ENCODE data around the gene SLC25A21. TPM values are rescaled to one million over a fixed set of nuclear protein-coding genes. Genes with fewer than 3 reads are reported as not detected.
"Not testable (repeated sequence)": the region's sequence is repeated elsewhere in the genome, so short reads cannot be mapped to it uniquely, and the experiment has no call there.

The SLC25A21 gene
- total and polyA plus RNA-seq, 4 experiments from 2014 or later = not detected

DNA sequence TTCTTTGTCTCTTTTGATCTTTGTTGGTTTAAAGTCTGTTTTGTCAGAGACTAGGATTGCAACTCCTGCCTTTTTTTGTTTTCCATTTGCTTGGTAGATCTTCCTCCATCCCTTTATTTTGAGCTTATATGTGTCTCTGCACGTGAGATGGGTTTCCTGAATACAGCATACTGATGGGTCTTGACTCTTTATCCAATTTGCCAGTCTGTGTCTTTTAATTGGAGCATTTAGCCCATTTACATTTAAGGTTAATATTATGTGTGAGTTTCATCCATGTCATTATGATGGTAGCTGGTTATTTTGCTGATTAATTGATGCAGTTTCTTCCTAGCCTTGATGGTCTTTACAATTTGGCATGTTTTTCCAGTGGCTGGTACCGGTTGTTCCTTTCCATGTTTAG, 276.1 kb downstream of the SLC25A21 start:
- H3K4me3 ChIP-seq (ENCODE audit: low read length in 2 of 2); CTCF ChIA-PET (ENCODE audit: partially characterized antibody); DNase-seq; H3K36me3 ChIP-seq (ENCODE audit: insufficient read depth, low read length); H3K4me1 Mint-ChIP-seq; H3K36me3 Mint-ChIP-seq; H3K4me3 Mint-ChIP-seq; H3K27ac ChIP-seq (ENCODE audit: low read depth, low read length); POLR2A ChIA-PET (ENCODE audit: partially characterized antibody); H3K9me3 ChIP-seq (ENCODE audit: control insufficient read depth in 1 of 2, low read length in 2 of 2); H3K27me3 ChIP-seq (ENCODE audit: insufficient read depth, low read length); H3K27me3 Mint-ChIP-seq; H3K4me1 ChIP-seq (ENCODE audit: insufficient read depth, low read length); intact Hi-C loops (cut with micrococcal nuclease); H3K27ac Mint-ChIP-seq: not testable (repeated sequence)
- H3K9me3 Mint-ChIP-seq = peaks cover 0 to 15% (median 6%) of the 10 kb centered on the region in 8 donors

DNA sequence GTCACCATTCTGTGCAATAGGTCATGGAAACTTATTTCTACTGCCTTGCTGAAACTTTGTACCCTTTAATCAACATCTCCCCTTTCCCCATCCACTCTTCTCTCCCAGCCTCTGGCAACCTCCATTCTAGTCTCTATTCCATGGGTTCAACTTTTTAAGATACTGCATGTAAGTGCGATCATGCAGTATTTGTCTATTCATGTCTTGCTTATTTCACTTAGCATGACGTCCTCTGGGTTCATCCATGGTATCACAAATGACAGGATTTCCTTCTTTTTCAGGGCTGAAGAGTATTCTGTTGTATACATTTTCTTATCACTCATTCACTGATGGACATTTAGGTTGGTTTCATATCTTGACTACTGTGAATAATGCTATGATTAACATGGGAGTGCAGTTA, 288.4 kb downstream of the SLC25A21 start:
- Mint-ChIP-seq H3K27me3 (no peaks in the 10 kb centered on the region), H3K9me3 (peaks cover 5 to 15% (median 9%) of the 10 kb centered on the region in 8 donors), H3K4me3 (no peak overlapping the region), H3K36me3 (no peaks in the 10 kb centered on the region), H3K27ac (no peak overlapping the region), H3K4me1 (no peaks in the 10 kb centered on the region)
- ChIA-PET POLR2A (ENCODE audit: partially characterized antibody) (no interaction called here), CTCF (ENCODE audit: partially characterized antibody) (no interaction called here)
- intact Hi-C loops (cut with micrococcal nuclease) = no loop called here
- H3K36me3 ChIP-seq (ENCODE audit: insufficient read depth, low read length) = no peaks in the 10 kb centered on the region
- no peak overlapping the region for H3K27ac ChIP-seq (ENCODE audit: low read depth, low read length)
- H3K4me1 ChIP-seq (ENCODE audit: insufficient read depth, low read length) = no peaks in the 10 kb centered on the region
- no peak for DNase-seq
- no peaks in the 10 kb centered on the region for H3K9me3 ChIP-seq (ENCODE audit: control insufficient read depth in 1 of 2, low read length in 2 of 2)
- H3K4me3 ChIP-seq (ENCODE audit: low read length in 2 of 2) = no peak overlapping the region
- H3K27me3 ChIP-seq (ENCODE audit: insufficient read depth, low read length) = no peaks in the 10 kb centered on the region

DNA sequence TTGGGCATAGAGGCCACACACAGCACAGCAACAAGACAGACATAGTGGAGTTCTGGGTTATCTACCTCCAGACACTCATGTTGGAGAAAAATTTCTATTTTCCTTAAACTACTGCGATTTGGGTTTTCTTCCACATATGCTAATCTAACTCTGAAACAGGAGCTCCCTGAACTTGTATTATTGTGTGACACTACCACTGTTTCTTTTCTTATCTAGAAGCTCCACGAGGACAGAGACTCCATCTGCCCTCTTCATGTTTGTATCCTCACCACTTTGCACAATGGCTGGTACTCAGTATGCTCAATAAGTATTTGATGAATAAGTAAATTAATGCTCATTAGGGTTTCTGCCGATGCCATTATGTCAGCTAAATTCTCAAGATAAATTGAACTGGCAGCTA, 292.1 kb downstream of the SLC25A21 start:
- no peaks in the 10 kb centered on the region for H3K4me1 ChIP-seq (ENCODE audit: insufficient read depth, low read length)
- Mint-ChIP-seq H3K27ac (no peak overlapping the region), H3K9me3 (peaks cover 5 to 13% (median 7%) of the 10 kb centered on the region in 8 donors), H3K27me3 (no peaks in the 10 kb centered on the region), H3K4me3 (no peak overlapping the region), H3K4me1 (no peaks in the 10 kb centered on the region), H3K36me3 (no peaks in the 10 kb centered on the region)
- H3K27ac ChIP-seq (ENCODE audit: low read depth, low read length) = no peak overlapping the region
- no peak for DNase-seq
- no peak overlapping the region for H3K4me3 ChIP-seq (ENCODE audit: low read length in 2 of 2)
- no peaks in the 10 kb centered on the region for H3K36me3 ChIP-seq (ENCODE audit: insufficient read depth, low read length)
- intact Hi-C loops (cut with micrococcal nuclease) = no loop called here
- H3K9me3 ChIP-seq (ENCODE audit: control insufficient read depth in 1 of 2, low read length in 2 of 2) = no peaks in the 10 kb centered on the region
- CTCF ChIA-PET (ENCODE audit: partially characterized antibody) = no interaction called here
- POLR2A ChIA-PET (ENCODE audit: partially characterized antibody) = no interaction called here
- H3K27me3 ChIP-seq (ENCODE audit: insufficient read depth, low read length) = no peaks in the 10 kb centered on the region

DNA sequence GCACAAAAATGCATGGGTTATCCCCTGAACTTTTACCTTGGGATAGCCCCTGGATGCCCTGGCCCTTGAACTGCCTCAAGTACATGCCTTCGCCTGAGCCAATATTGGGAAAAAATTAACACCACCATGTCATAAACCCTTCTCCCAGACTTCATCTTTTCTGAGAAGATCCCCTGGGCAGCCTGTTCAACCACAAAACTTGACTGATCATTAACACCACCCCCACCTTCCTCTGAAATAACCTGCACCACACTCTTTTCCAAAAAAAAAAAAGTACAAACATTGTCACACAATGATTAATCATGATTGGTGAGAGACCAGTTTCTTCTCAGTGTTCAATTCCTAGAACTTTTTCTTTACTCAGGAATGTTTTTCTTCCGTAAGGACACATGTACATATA, 292.8 kb downstream of the SLC25A21 start:
- Mint-ChIP-seq H3K36me3 (no peaks in the 10 kb centered on the region), H3K27ac (no peak overlapping the region), H3K9me3 (peaks cover 1 to 15% (median 6%) of the 10 kb centered on the region in 8 donors), H3K4me3 (no peak overlapping the region), H3K4me1 (no peaks in the 10 kb centered on the region), H3K27me3 (no peaks in the 10 kb centered on the region)
- H3K9me3 ChIP-seq (ENCODE audit: control insufficient read depth in 1 of 2, low read length in 2 of 2) = no peaks in the 10 kb centered on the region
- intact Hi-C loops (cut with micrococcal nuclease) = no loop called here
- H3K36me3 ChIP-seq (ENCODE audit: insufficient read depth, low read length) = no peaks in the 10 kb centered on the region
- DNase-seq = no peak
- CTCF ChIA-PET (ENCODE audit: partially characterized antibody) = no interaction called here
- POLR2A ChIA-PET (ENCODE audit: partially characterized antibody) = no interaction called here
- H3K27me3 ChIP-seq (ENCODE audit: insufficient read depth, low read length) = no peaks in the 10 kb centered on the region
- no peak overlapping the region for H3K27ac ChIP-seq (ENCODE audit: low read depth, low read length)
- no peak overlapping the region for H3K4me3 ChIP-seq (ENCODE audit: low read length in 2 of 2)
- H3K4me1 ChIP-seq (ENCODE audit: insufficient read depth, low read length) = no peaks in the 10 kb centered on the region

DNA sequence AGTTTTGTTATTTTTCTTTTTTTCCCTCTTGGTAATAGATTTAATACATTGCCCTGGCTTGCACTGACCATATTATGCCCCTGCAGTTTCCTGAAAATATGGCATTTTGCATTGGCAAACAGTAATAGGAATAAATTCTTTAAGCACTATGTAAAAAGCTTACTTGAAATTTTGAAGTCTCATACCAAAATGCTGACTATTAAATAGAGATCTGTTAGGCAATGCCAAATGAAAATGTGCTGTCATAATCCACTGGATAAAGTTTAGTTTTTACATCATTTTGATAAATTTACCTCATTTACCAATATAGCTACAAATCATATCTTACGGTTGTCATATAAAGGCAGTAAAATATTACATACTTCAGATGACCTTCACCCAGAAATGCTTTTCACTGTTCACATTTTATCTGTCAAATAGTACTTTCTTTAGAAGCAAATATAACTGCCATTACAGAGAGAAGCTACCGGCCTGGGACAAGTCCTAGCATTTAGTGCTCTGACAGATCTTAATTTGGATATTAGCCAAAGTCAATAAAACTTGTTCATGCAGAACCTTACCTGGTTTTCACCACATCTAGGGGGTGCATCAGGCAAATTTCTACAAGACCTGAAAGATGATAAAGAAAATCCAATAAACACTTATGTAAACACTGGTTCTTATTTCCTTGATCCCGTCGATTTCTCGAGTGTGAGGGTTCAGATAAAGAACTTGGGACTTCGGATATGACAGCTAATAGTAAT, 297.8 kb downstream of the SLC25A21 start:
- no peak for DNase-seq
- ChIA-PET POLR2A (ENCODE audit: partially characterized antibody) (no interaction called here), CTCF (ENCODE audit: partially characterized antibody) (no interaction called here)
- no peaks in the 10 kb centered on the region for H3K36me3 Mint-ChIP-seq
- no peaks in the 10 kb centered on the region for H3K4me1 Mint-ChIP-seq
- intact Hi-C loops (cut with micrococcal nuclease) = no loop called here
- no peak overlapping the region for H3K27ac ChIP-seq (ENCODE audit: low read depth, low read length)
- no peaks in the 10 kb centered on the region for H3K4me1 ChIP-seq (ENCODE audit: insufficient read depth, low read length)
- no peak overlapping the region for H3K27ac Mint-ChIP-seq
- no peak overlapping the region for H3K4me3 ChIP-seq (ENCODE audit: low read length in 2 of 2)
- H3K27me3 Mint-ChIP-seq = no peaks in the 10 kb centered on the region
- H3K36me3 ChIP-seq (ENCODE audit: insufficient read depth, low read length) = no peaks in the 10 kb centered on the region
- H3K27me3 ChIP-seq (ENCODE audit: insufficient read depth, low read length) = no peaks in the 10 kb centered on the region
- no peak overlapping the region for H3K4me3 Mint-ChIP-seq
- H3K9me3 Mint-ChIP-seq = peaks cover 0 to 8% (median under 1%) of the 10 kb centered on the region in 8 donors
- no peaks in the 10 kb centered on the region for H3K9me3 ChIP-seq (ENCODE audit: control insufficient read depth in 1 of 2, low read length in 2 of 2)

DNA sequence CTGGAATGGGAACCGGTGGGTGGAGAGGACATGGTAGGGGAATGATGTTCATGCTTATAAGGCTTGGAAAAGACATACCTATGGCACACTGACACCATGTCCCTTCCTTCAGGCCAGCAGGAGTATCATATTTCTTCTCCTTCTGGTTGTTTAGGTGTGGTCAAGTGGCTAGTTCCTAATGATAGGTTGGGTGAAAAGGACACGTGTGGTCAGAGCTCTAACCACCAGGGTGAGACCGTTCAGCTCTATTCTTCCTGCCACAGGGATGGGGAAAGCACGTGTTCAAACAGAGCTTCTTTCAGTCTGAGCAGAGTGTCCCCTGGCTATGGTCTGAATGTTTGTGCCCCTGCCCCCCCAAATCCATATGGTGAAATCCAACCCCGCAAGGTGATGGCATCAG, 301.6 kb downstream of the SLC25A21 start:
- H3K27ac Mint-ChIP-seq = no peak overlapping the region
- no peaks in the 10 kb centered on the region for H3K4me1 Mint-ChIP-seq
- H3K4me3 Mint-ChIP-seq = no peak overlapping the region
- ChIA-PET CTCF (ENCODE audit: partially characterized antibody) (no interaction called here), POLR2A (ENCODE audit: partially characterized antibody) (no interaction called here)
- Histone ChIP-seq H3K4me1 (ENCODE audit: insufficient read depth, low read length) (no peaks in the 10 kb centered on the region), H3K36me3 (ENCODE audit: insufficient read depth, low read length) (no peaks in the 10 kb centered on the region), H3K27ac (ENCODE audit: low read depth, low read length) (no peak overlapping the region), H3K4me3 (ENCODE audit: low read length in 2 of 2) (no peak overlapping the region), H3K27me3 (ENCODE audit: insufficient read depth, low read length) (no peaks in the 10 kb centered on the region), H3K9me3 (ENCODE audit: control insufficient read depth in 1 of 2, low read length in 2 of 2) (no peaks in the 10 kb centered on the region)
- DNase-seq = no peak
- H3K27me3 Mint-ChIP-seq = no peaks in the 10 kb centered on the region
- H3K36me3 Mint-ChIP-seq = no peaks in the 10 kb centered on the region
- peaks cover 0 to 12% (median 3%) of the 10 kb centered on the region in 8 donors for H3K9me3 Mint-ChIP-seq
- intact Hi-C loops (cut with micrococcal nuclease) = no loop called here

DNA sequence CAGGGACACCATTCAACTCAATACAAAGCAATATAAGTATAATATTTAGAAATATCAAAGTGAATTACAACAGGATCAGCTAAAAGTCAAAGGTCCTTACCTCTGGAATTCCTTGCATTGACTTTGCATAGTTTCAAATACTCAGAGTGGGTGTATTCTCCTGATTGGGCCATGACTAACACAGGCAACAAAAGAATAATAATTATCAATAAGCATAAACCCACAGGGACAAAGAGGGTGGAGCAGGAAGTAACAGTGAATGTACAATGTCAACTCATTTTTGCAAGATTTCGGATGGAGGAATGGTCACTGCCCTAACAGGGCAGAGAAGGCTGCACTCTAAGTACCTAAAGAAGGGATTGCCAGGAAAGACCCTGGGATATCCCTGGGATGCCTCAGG, 303.3 kb downstream of the SLC25A21 start:
- ChIA-PET POLR2A (ENCODE audit: partially characterized antibody) (no interaction called here), CTCF (ENCODE audit: partially characterized antibody) (no interaction called here)
- H3K4me3 ChIP-seq (ENCODE audit: low read length in 2 of 2) = no peak overlapping the region
- H3K9me3 Mint-ChIP-seq = peaks cover 0 to 8% (median 2%) of the 10 kb centered on the region in 8 donors
- no peaks in the 10 kb centered on the region for H3K27me3 ChIP-seq (ENCODE audit: insufficient read depth, low read length)
- no peaks in the 10 kb centered on the region for H3K27me3 Mint-ChIP-seq
- H3K27ac Mint-ChIP-seq = no peak overlapping the region
- no peak for DNase-seq
- H3K9me3 ChIP-seq (ENCODE audit: control insufficient read depth in 1 of 2, low read length in 2 of 2) = no peaks in the 10 kb centered on the region
- no peak overlapping the region for H3K27ac ChIP-seq (ENCODE audit: low read depth, low read length)
- H3K36me3 ChIP-seq (ENCODE audit: insufficient read depth, low read length) = no peaks in the 10 kb centered on the region
- H3K4me3 Mint-ChIP-seq = no peak overlapping the region
- H3K36me3 Mint-ChIP-seq = no peaks in the 10 kb centered on the region
- H3K4me1 ChIP-seq (ENCODE audit: insufficient read depth, low read length) = no peaks in the 10 kb centered on the region
- intact Hi-C loops (cut with micrococcal nuclease) = no loop called here
- H3K4me1 Mint-ChIP-seq = no peaks in the 10 kb centered on the region

DNA sequence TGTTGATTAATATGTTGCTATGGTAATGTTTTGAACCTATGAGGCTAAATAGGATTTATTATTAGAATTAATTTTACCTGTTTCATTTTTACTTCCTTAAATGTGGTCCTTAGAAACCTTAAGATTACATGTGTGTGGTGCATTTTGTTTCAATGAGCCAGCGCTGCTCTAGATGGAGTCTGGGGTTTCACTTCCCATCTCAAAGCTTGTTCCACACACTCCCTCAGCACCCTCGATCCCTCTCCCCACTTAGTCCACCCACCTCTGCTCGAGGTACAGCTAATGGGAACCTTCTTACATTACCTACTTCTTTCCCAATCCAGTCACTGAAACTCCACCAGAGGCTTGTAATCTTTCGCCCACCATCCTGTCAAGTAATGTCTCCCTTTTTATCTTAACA, 305.5 kb downstream of the SLC25A21 start:
- no peaks in the 10 kb centered on the region for H3K36me3 ChIP-seq (ENCODE audit: insufficient read depth, low read length)
- Mint-ChIP-seq H3K27ac (no peak overlapping the region), H3K9me3 (peaks cover 0 to 10% (median 3%) of the 10 kb centered on the region in 8 donors), H3K4me3 (no peak overlapping the region), H3K27me3 (no peaks in the 10 kb centered on the region), H3K4me1 (no peaks in the 10 kb centered on the region), H3K36me3 (no peaks in the 10 kb centered on the region)
- H3K27me3 ChIP-seq (ENCODE audit: insufficient read depth, low read length) = no peaks in the 10 kb centered on the region
- no peak overlapping the region for H3K4me3 ChIP-seq (ENCODE audit: low read length in 2 of 2)
- intact Hi-C loops (cut with micrococcal nuclease) = no loop called here
- H3K9me3 ChIP-seq (ENCODE audit: control insufficient read depth in 1 of 2, low read length in 2 of 2) = no peaks in the 10 kb centered on the region
- H3K27ac ChIP-seq (ENCODE audit: low read depth, low read length) = no peak overlapping the region
- POLR2A ChIA-PET (ENCODE audit: partially characterized antibody) = no interaction called here
- H3K4me1 ChIP-seq (ENCODE audit: insufficient read depth, low read length) = no peaks in the 10 kb centered on the region
- DNase-seq = no peak
- CTCF ChIA-PET (ENCODE audit: partially characterized antibody) = no interaction called here
